ENCODE measurements around the gene TRAF2. TPM values are rescaled to one million over a fixed set of nuclear protein-coding genes. Genes with fewer than 3 reads are reported as not detected.
A peak's percentile ranks its signal among the peaks of the same experiment; 100 is the strongest.

Gene TRAF2
- total and polyA plus RNA-seq, 8 donors = 5.5 to 248 (median 11.7) TPM

DNA sequence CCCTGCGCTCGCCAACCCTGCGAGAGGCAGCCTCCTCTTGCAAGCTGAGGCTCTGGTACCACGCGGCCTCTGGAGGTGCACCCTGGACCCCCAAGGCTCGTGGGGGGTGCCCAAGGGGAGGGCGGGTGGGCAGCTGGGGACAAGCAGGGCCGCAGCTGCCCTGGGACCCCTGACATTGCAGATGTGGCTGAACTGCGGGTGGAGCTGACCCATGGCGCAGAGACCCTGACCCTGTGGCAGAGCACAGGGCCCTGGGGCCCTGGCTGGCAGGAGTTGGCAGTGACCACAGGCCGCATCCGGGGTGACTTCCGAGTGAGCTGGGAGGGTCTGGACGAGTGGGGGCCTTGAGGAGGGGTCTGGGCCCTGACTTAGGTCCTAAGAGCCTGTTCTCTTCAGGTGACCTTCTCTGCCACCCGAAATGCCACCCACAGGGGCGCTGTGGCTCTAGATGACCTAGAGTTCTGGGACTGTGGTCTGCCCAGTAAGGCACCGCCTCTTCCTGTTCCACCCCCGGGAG lies 32.7 kb upstream of the TRAF2 start:
- Histone ChIP-seq H3K9me3 (no peaks in the 10 kb centered on the region), H3K36me3 (peaks cover 8 to 12% (median 10%) of the 10 kb centered on the region in 4 donors), H3K27ac (no peak overlapping the region), H3K27me3 (no peaks in the 10 kb centered on the region), H3K4me3 (no peak overlapping the region), H3K4me1 (peaks cover 27 to 77% (median 68%) of the 10 kb centered on the region in 4 donors)
- intact Hi-C loops (cut with DNase I; ENCODE audit: low total_unique reads) = loop anchor here (10.0 kb wide), 1 partner anchor 91 kb away; the partner anchor contains the start of genes C8G and FBXW5
- TF ChIP-seq EP300 (IDR thresholded peaks at IDR 0.05) (no peak), POLR2AphosphoS5 (IDR thresholded peaks at IDR 0.05) (no peak), POLR2A (IDR thresholded peaks at IDR 0.05) (no peak)
- TF ChIP-seq, protein P1, sequence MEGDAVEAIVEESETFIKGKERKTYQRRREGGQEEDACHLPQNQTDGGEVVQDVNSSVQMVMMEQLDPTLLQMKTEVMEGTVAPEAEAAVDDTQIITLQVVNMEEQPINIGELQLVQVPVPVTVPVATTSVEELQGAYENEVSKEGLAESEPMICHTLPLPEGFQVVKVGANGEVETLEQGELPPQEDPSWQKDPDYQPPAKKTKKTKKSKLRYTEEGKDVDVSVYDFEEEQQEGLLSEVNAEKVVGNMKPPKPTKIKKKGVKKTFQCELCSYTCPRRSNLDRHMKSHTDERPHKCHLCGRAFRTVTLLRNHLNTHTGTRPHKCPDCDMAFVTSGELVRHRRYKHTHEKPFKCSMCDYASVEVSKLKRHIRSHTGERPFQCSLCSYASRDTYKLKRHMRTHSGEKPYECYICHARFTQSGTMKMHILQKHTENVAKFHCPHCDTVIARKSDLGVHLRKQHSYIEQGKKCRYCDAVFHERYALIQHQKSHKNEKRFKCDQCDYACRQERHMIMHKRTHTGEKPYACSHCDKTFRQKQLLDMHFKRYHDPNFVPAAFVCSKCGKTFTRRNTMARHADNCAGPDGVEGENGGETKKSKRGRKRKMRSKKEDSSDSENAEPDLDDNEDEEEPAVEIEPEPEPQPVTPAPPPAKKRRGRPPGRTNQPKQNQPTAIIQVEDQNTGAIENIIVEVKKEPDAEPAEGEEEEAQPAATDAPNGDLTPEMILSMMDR (IDR thresholded peaks at IDR 0.05) = no peak
- DNase-seq = peak in 1 of 2 donors; percentile 16
- WGBS, 5 donors = 82 to 90% (median 86%) methylated on average over 8 to 18 of the region's 18 CpGs

DNA sequence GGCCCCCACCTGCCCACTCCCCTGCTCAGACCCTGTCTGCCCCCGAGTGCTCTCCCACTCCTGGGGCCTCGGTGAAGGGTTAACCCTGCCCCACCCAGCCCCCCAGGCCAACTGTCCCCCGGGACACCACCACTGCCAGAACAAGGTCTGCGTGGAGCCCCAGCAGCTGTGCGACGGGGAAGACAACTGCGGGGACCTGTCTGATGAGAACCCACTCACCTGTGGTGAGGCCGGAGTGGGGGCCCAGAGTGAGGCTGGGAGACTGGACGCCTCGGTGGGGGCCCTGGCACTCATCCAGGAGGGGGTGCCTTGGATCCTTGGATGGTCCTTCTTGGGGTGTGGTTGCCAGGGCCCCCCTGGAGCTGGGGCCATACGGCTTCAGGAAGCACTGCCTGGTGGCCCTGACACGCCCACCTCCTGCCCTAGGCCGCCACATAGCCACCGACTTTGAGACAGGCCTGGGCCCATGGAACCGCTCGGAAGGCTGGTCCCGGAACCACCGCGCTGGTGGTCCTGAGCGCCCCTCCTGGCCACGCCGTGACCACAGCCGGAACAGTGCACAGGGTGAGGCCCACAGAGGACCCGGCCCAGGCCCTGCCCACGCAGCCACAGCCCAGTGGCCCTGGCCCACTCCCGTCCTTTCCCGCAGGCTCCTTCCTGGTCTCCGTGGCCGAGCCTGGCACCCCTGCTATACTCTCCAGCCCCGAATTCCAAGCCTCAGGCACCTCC lies 32.0 kb upstream of the TRAF2 start:
- peaks cover 8 to 12% (median 10%) of the 10 kb centered on the region in 4 donors for H3K36me3 ChIP-seq
- DNase-seq = peak in 1 of 2 donors; percentile 35
- TF ChIP-seq POLR2AphosphoS5 (IDR thresholded peaks at IDR 0.05) (no peak), EP300 (IDR thresholded peaks at IDR 0.05) (no peak), POLR2A (IDR thresholded peaks at IDR 0.05) (no peak)
- TF ChIP-seq, protein P1 (IDR thresholded peaks at IDR 0.05) = no peak

DNA sequence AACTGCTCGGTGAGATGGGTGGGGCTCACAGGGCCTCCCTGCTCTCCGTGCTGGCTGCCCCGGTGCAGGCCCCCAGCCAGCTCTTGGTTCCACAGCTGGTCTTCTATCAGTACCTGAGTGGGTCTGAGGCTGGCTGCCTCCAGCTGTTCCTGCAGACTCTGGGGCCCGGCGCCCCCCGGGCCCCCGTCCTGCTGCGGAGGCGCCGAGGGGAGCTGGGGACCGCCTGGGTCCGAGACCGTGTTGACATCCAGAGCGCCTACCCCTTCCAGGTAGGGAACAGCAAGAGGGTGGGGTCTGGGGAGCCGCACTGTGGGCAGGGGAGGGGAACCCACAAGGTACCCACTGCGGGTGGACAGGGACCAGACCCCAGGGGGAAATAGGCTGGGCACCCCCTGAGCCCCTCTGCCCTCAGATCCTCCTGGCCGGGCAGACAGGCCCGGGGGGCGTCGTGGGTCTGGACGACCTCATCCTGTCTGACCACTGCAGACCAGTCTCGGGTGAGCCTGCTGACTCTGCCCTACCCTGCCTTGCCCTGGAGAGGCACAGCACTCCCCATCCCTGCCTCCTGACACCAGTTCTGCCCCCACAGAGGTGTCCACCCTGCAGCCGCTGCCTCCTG lies 31.4 kb upstream of the TRAF2 start:
- WGBS, 5 donors = 77 to 79% (median 78%) methylated on average over 6 to 23 of the region's 23 CpGs
- H3K4me1 ChIP-seq = peaks cover 37 to 84% (median 76%) of the 10 kb centered on the region in 4 donors
- H3K27ac ChIP-seq = no peak overlapping the region
- no peak overlapping the region for H3K4me3 ChIP-seq
- no peaks in the 10 kb centered on the region for H3K9me3 ChIP-seq
- peak in 1 of 2 donors; percentile 26 for DNase-seq
- TF ChIP-seq, protein P1 (IDR thresholded peaks at IDR 0.05) = no peak
- TF ChIP-seq POLR2A (IDR thresholded peaks at IDR 0.05) (no peak), POLR2AphosphoS5 (IDR thresholded peaks at IDR 0.05) (no peak), EP300 (IDR thresholded peaks at IDR 0.05) (no peak)
- no peaks in the 10 kb centered on the region for H3K27me3 ChIP-seq
- intact Hi-C loops (cut with DNase I; ENCODE audit: low total_unique reads) = loop anchor here (10.0 kb wide), 1 partner anchor 90 kb away; the partner anchor contains the start of genes C8G and FBXW5
- peaks cover 8 to 14% (median 11%) of the 10 kb centered on the region in 4 donors for H3K36me3 ChIP-seq

More for the DNA sequence above, 32.0 kb upstream of the TRAF2 start:
- Histone ChIP-seq H3K27ac (peak overlapping the region in 1 of 5 donors; percentile 5), H3K27me3 (no peaks in the 10 kb centered on the region), H3K4me1 (peaks cover 33 to 82% (median 73%) of the 10 kb centered on the region in 4 donors), H3K9me3 (no peaks in the 10 kb centered on the region), H3K4me3 (no peak overlapping the region)
- intact Hi-C loops (cut with DNase I; ENCODE audit: low total_unique reads) = loop anchor here (10.0 kb wide), 1 partner anchor 91 kb away; the partner anchor contains the start of genes C8G and FBXW5
- WGBS, 5 donors = 65 to 83% (median 70%) methylated on average over 10 to 30 of the region's 30 CpGs

DNA sequence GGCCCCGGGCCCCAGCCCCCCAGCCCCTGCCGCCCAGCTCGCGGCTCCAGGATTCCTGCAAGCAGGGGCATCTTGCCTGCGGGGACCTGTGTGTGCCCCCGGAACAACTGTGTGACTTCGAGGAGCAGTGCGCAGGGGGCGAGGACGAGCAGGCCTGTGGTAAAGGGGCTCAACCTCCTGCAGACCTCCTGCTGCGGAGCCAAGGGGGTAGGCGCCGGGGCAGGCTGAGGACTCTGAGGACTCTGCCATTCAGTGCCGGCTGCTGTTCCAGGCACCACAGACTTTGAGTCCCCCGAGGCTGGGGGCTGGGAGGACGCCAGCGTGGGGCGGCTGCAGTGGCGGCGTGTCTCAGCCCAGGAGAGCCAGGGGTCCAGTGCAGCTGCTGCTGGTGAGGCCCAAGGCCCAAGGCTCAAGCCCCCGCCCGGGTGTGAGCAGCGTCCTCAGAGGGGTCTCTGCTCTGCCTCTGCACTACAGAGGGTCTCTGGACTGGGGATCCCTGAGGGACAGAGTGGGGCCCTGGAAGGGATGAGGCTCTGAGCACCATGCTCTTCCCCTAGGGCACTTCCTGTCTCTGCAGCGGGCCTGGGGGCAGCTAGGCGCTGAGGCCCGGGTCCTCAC lies 30.7 kb upstream of the TRAF2 start:
- H3K27me3 ChIP-seq = no peaks in the 10 kb centered on the region
- peaks cover 35 to 84% (median 74%) of the 10 kb centered on the region in 4 donors for H3K4me1 ChIP-seq
- H3K9me3 ChIP-seq = no peaks in the 10 kb centered on the region
- H3K27ac ChIP-seq = no peak overlapping the region
- WGBS, 5 donors = 76 to 87% (median 82%) methylated on average over 20 to 26 of the region's 26 CpGs
- H3K36me3 ChIP-seq = peaks cover 8 to 18% (median 11%) of the 10 kb centered on the region in 4 donors
- DNase-seq = peak in 1 of 2 donors; percentile 7
- intact Hi-C loops (cut with DNase I; ENCODE audit: low total_unique reads) = loop anchor here (10.0 kb wide), 1 partner anchor 89 kb away; the partner anchor contains the start of genes C8G and FBXW5
- TF ChIP-seq POLR2A (IDR thresholded peaks at IDR 0.05) = no peak
- TF ChIP-seq EP300 (IDR thresholded peaks at IDR 0.05) = no peak
- TF ChIP-seq, protein P1 (IDR thresholded peaks at IDR 0.05) = no peak
- no peak for TF ChIP-seq POLR2AphosphoS5 (IDR thresholded peaks at IDR 0.05)
- H3K4me3 ChIP-seq = no peak overlapping the region

Data from stomach (tissue), 9 donors.